Uterus (tissue), 4 donors: Measurements from ENCODE around the gene HHIPL1. TPM values are rescaled to one million over a fixed set of nuclear protein-coding genes. Genes with fewer than 3 reads are reported as not detected.

Experiments
- DNase-seq, 2 donors: peaks; one replicate each; pipeline ENCODE4 v3.0.0-alpha.2; 2019 to 2020
- H3K27ac ChIP-seq, 2 donors: fragments of 200-600 bp; sonication (generic); 1 replicate in 1 of 2; 2 replicates in 1 of 2; pipeline ENCODE4 v1.5.1; 2016 to 2018
- H3K27me3 ChIP-seq, 2 donors: fragments of 200-600 bp; sonication (generic); one replicate each; pipeline ENCODE4 v1.5.1; 2018 to 2019; ENCODE audit warnings: control low read depth in 1 of 2
- H3K36me3 ChIP-seq, 2 donors: fragments of 200-600 bp; sonication (generic); one replicate each; pipeline ENCODE4 v1.5.1; 2019; ENCODE audit warnings: control low read depth in 1 of 2
- H3K4me1 ChIP-seq, 2 donors: fragments of 200-600 bp; sonication (generic); one replicate each; pipeline ENCODE4 v1.5.1; 2018 to 2019; ENCODE audit warnings: control low read depth in 1 of 2
- H3K4me3 ChIP-seq, 2 donors: fragments of 200-600 bp; sonication (generic); 1 replicate in 1 of 2; 2 replicates in 1 of 2; pipeline ENCODE4 v1.5.1; 2018 to 2019; ENCODE audit warnings: mild to moderate bottlenecking in 1 of 2
- H3K9me3 ChIP-seq, 2 donors: fragments of 200-600 bp; sonication (generic); one replicate each; pipeline ENCODE4 v1.5.1; 2019; ENCODE audit warnings: control low read depth in 1 of 2
- CTCF ChIP-seq, 4 experiments: fragments of 200-600 bp in 2 of 4; fragments of 450-650 bp in 2 of 4; sonication (generic) in 2 of 4; IDR thresholded peaks; one replicate each; pipeline ENCODE4 v1.5.1; 2016 to 2019; ENCODE audit warnings: antibody characterized with exemption in 4 of 4, mild to moderate bottlenecking in 2 of 4, moderate library complexity in 1 of 4
- POLR2A ChIP-seq, 2 donors: fragments of 450-650 bp; IDR thresholded peaks; one replicate each; pipeline ENCODE4 v1.6.1; 2016; ENCODE audit warnings: antibody characterized with exemption in 2 of 2, mild to moderate bottlenecking in 1 of 2, moderate library complexity in 1 of 2
- intact Hi-C: fragments of 100-400 bp; cut with DNase I; formaldehyde crosslinking; loops from one replicate; pipeline ENCODE4 v1.15.1; 2023; ENCODE audit warnings: low total_unique reads
- total RNA-seq, 4 donors: library from RNA; depleted of rRNA in 3 of 4; stranded (reverse); fragments of >200 nt in 3 of 4; gene quantifications; one replicate each; pipeline versions ENCODE4 v1.1.0 to v1.2.4, GENCODE V29; 2014 to 2023
- donor health status: DM: yes; HTN: yes; CAD: no.

Gene HHIPL1
- total RNA-seq, 4 donors from 2014 or later = under 0.01 to 8.2 (median 3.0) TPM

DNA sequence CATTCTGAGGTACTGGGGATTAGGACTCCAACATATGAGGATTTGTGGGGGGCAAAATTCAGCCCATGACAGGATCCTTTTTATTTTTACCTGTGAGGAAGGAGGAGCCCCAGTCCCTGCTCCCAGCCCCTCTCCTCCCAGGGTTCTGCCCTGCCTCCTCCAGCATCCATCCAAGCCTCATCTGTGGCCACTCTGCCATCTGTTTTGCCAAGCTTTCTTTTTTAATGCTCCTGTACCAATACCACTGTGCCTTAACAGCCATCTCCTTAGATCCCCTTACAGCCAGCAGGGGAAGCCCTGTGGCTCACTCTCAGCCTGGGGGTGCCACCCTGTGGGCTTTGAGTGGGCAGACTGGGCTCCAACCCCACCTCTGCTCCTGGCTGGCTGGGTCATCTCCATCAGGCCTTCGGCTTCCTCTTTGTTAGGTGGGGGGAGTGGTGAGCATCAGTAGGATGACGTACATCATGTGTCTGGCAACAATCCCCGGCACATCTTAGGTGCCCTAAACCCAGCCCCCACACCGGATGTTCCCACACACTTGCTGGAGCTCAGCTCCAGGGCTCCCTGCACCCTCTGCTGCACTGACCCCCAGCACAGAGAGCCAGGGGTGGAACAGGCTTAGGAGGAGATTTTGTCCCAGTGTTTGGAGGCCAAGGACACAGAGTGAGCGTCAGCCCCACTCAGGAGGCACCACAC lies 79.4 kb downstream of the HHIPL1 start:
- Histone ChIP-seq H3K36me3 (no peaks in the 10 kb centered on the region), H3K4me1 (no peaks in the 10 kb centered on the region), H3K9me3 (no peaks in the 10 kb centered on the region), H3K27me3 (no peaks in the 10 kb centered on the region), H3K4me3 (no peak overlapping the region), H3K27ac (no peak overlapping the region)
- intact Hi-C loops = no loop called here
- peak; percentile 17 to 40 for DNase-seq
- no peak for TF ChIP-seq POLR2A (IDR thresholded peaks at IDR 0.05)

DNA sequence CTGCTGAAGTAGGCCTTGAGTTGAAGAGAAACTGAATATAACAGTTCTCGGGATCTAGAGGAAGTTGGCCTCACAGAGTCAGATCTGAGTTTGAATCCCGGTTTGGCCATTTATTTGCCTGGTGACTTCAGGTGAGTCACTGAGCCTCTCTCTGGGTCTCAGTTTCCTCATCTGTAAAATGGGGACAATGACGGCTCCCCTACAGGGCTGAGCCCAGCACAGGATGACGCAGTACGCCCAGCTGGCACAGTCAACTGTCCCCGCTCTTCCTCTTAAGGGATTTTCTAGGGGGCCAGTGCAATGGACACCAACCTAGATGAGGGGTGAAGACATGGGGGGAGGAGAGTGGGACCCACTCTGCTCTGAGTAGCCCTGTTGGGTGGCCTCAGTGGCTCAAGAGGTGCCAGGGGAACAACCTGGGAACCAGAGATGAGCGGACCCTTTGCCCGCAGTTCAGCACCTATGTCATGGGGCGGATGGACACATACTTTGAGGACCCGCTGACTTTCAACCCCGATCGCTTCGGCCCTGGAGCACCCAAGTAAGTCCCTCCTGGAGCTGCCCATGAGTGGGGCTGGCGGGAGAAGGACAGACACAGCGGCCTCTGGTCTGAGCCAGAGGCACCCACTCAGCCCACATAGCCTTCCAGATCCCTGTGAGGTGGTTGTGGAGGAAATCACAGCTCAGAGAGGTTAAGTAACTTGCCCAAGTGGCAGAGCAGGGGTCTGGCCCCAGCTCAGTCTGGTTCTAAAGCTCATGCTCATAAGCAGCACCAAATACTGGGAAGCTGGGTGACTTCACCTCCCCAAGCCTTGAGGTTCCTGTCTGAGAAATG lies 80.2 kb downstream of the HHIPL1 start:
- intact Hi-C loops = no loop called here
- Histone ChIP-seq H3K27me3 (no peaks in the 10 kb centered on the region), H3K4me1 (peaks cover 0 to under 1% of the 10 kb centered on the region in 2 donors), H3K27ac (no peak overlapping the region), H3K4me3 (no peak overlapping the region), H3K9me3 (no peaks in the 10 kb centered on the region), H3K36me3 (no peaks in the 10 kb centered on the region)
- no peak for DNase-seq
- no peak for TF ChIP-seq CTCF (IDR thresholded peaks at IDR 0.05)
- no peak for TF ChIP-seq POLR2A (IDR thresholded peaks at IDR 0.05)

- H3K27ac ChIP-seq = no peak overlapping the region
- TF ChIP-seq CTCF (IDR thresholded peaks at IDR 0.05) (no peak), POLR2A (IDR thresholded peaks at IDR 0.05) (no peak)
- H3K27me3 ChIP-seq = no peaks in the 10 kb centered on the region
- no peaks in the 10 kb centered on the region for H3K9me3 ChIP-seq
- DNase-seq = no peak
- intact Hi-C loops = no loop called here
- H3K4me3 ChIP-seq = no peak overlapping the region
- peaks cover 0 to 7% of the 10 kb centered on the region in 2 donors for H3K4me1 ChIP-seq
- H3K36me3 ChIP-seq = no peaks in the 10 kb centered on the region
These were observed 81.0 kb downstream of the HHIPL1 start for GRCh38 chr14:99725774-99726537.

- H3K4me3 ChIP-seq = no peak overlapping the region
- TF ChIP-seq CTCF (IDR thresholded peaks at IDR 0.05) = no peak
- no peaks in the 10 kb centered on the region for H3K36me3 ChIP-seq
- H3K4me1 ChIP-seq = peaks cover 0 to 7% of the 10 kb centered on the region in 2 donors
- no peaks in the 10 kb centered on the region for H3K9me3 ChIP-seq
- no peak for DNase-seq
- H3K27me3 ChIP-seq = no peaks in the 10 kb centered on the region
- intact Hi-C loops = no loop called here
- H3K27ac ChIP-seq = no peak overlapping the region
These were observed 81.7 kb downstream of the HHIPL1 start for GRCh38 chr14:99726538-99727095.

DNA sequence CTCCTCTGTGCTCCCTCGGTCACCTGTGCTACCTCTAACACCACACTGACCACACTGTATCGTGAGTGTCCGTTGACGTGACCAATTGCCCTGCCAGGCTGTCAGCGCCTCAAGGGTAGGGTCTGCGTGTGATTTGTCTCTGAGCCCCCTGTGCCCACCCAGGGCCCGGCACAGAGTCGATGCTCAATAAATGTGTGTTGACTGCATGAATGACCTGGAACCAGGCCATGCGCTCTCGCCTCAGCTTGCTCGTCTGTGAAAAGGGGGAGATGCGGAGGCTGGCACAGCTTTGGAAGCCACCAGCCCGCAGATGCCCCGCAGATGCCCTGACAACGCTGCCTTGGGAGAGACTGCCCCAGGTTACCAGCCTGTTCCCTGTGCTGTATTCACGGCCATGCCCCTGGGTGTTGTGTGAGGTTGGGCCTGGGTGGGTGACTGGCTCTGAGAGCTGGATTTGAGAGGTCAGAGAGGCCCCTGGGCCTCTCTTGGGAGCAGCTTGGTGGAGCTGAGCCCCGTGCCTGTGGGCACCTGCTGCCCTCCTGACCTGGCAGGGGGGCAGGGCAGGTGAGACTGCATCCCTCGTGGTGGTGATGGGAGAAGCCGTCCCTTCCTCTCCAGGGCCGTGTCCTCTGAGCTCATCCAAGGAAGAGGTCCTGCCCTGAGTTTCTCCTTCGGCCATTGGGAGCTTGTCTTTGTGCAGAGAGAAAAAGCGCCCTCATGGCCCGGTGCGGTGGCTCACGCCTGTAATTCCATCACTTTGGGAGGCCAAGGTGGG lies 82.4 kb downstream of the HHIPL1 start:
- peak in 1 of 2 donors; percentile 12 for DNase-seq

More for the DNA sequence above, 82.4 kb downstream of the HHIPL1 start:
- no peaks in the 10 kb centered on the region for H3K36me3 ChIP-seq
- TF ChIP-seq POLR2A (IDR thresholded peaks at IDR 0.05) (no peak), CTCF (IDR thresholded peaks at IDR 0.05) (no peak)
- H3K4me3 ChIP-seq = no peak overlapping the region
- H3K27me3 ChIP-seq = no peaks in the 10 kb centered on the region
- intact Hi-C loops = no loop called here
- H3K27ac ChIP-seq = no peak overlapping the region
- no peaks in the 10 kb centered on the region for H3K9me3 ChIP-seq
- peaks cover 0 to 7% of the 10 kb centered on the region in 2 donors for H3K4me1 ChIP-seq
